Measurements from ENCODE around the gene GLYATL1.
"Not testable (repeated sequence)": the region's sequence is repeated elsewhere in the genome, so short reads cannot be mapped to it uniquely, and the experiment has no call there.

Gene GLYATL1

DNA sequence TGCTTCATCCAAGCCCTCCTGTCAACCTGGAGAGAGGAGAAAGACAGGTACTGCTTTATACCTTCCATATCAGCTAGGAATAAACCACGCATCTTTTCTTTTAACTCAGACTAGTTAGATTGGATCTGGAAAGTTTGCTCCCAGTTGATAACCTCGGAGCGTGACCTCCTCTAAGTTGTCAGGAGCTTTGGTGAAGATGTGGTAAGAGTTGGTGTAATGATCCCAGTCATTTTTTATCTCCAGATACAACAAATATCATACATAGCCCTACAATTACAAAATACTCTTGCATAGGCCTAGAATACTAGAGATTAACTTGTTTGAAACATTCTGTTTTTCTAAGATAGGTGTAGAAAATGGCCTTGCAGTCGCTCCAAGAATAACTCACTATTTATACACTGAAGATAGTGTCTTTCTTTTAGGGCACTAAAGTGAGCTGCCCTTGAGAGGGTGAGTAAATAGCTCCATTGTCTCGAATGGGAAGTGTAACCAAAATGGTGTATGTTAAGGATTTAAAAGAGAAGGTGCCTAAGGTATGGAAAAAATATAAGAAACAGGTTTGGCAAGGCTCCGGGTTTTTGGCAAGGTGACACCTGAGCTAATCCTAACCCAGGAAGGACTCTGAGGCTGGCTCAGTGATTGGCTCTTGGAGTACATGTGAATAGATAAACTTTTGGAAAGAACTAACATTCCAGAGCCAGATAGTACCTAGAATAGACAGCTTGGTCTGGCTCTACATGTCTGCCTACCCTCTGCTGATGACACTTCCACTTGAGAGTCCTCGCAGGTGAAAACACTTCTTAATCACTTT lies 59.4 kb downstream of the GLYATL1 start:
- no peak for DNase-seq (ENCODE audit: low spot score)

DNA sequence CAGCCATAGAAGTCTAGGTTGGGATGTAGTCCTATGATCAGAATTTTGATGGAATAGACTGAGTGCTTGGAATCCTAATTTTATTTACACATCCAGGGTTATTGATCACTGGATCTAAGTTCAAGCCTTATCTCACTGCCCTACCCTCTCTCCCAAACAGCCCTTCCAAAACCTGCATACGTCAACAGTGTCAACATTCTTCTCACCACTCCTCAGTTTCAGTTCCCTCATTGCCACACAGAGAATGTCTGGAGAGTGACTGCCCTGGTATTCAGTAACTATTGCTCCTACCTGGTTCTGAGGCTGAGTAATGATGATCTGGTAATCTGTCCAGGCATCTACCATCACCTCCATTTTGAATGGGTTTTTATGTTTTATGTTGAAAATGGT lies 60.0 kb downstream of the GLYATL1 start:
- DNase-seq (ENCODE audit: low spot score), result no peak

DNA sequence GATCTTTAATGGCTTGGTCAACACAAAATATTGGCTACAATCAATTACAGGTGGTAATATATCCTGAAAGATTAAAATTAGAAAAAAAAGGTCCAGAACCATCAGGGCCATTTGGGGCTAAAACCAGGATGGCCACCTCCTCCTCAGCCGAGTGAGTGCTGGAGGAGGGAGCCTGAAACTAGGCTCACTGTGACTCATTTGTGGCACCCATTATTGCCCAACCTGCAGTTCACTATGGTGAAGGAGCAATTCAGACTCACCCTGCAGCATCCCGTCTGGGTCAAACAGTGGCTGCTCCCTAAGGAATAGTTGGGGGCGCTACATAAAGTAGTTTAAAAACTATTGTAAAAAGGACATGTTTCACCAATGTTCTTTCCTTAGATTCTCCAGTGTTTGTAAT lies 60.7 kb downstream of the GLYATL1 start:
- DNase-seq (ENCODE audit: low spot score), result no peak

- not testable (repeated sequence) for DNase-seq (ENCODE audit: low spot score)
Observed at GRCh38 chr11:59002006-59002405, 62.7 kb downstream of the GLYATL1 start.

All from activated CD4-positive, alpha-beta T cell treated with anti-CD3 and anti-CD28 coated beads, Interleukin-2, Interleukin-4, amounts not matched to agents 100 ng/mL and 50 ng/mL, durations not matched to agents 16 hours and 8 hours (primary cell).